ENCODE results near the gene C16orf90. TPM values are rescaled to one million over a fixed set of nuclear protein-coding genes. Genes with fewer than 3 reads are reported as not detected.

C16orf90 gene
- total RNA-seq, 4 donors from 2014 or later, result not detected

DNA sequence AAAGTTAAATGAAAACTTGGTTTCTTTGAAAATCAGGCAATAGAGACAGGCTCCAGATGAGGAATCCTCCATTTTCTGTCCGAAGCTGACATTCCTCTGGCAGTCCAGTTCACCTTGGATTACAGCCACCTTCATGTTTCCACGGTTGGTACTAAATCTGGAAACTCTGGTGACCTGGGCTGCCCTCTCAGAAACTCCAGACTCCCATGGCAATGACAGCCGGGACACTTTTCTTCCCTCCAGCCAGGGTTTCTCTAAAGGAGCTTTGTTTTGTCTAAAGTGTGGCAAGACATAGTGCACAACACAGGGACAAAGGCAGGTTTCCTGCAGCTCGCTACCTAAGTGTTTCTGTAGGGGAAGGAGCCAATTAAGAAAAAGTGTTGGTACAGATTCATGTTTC is 41.6 kb upstream of the C16orf90 start:
- peaks cover 0 to 23% (median 3%) of the 10 kb centered on the region in 3 donors for H3K4me1 ChIP-seq
- peak; percentile 48 for ATAC-seq
- 36 to 41% methylated on average over 3 to 4 of the region's 4 CpGs for WGBS, 2 donors (ENCODE audit: low coverage in 1 of 2)
- H3K27me3 ChIP-seq, result no peaks in the 10 kb centered on the region
- H3K9me3 ChIP-seq, result no peaks in the 10 kb centered on the region
- H3K27ac ChIP-seq, result peak overlapping the region in 2 of 4 donors; percentile 17 to 57
- H3K4me3 ChIP-seq, result no peak overlapping the region
- no peak for TF ChIP-seq EP300 (IDR thresholded peaks at IDR 0.05)
- peak; percentile 7 for TF ChIP-seq POLR2AphosphoS5 (IDR thresholded peaks at IDR 0.05)
- H3K36me3 ChIP-seq, result peaks cover 0 to 85% of the 10 kb centered on the region in 2 donors

DNA sequence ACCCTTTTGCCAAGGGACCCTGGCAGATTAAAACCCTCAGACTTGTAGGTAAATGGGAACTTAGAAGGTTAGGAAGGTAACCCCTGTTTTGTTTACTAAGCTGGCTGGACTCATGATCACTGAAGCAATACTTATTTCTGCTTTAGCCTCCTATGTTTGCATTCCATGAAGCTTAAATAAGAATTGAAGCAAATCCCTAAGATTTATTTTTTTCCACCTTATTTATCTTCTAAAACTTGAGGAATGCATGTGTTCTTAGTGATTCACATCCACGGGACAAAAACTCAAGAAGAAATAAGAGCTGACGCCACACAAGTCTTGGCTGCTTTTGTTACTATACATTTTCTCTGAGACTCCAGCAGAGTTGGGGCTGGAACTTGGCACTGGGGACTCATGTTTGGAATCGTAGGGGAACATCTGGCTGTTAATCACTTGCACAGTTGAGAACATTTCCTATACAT is 41.0 kb upstream of the C16orf90 start:
- Histone ChIP-seq H3K36me3 (peaks cover 0 to 85% of the 10 kb centered on the region in 2 donors), H3K27me3 (no peaks in the 10 kb centered on the region), H3K9me3 (no peaks in the 10 kb centered on the region), H3K27ac (peak overlapping the region in 3 of 4 donors; percentile 17 to 57 (median 46)), H3K4me1 (peaks cover 0 to 23% (median 3%) of the 10 kb centered on the region in 3 donors), H3K4me3 (no peak overlapping the region)
- ATAC-seq, result no peak
- TF ChIP-seq POLR2AphosphoS5 (IDR thresholded peaks at IDR 0.05) (no peak), POLR2A (IDR thresholded peaks at IDR 0.05) (no peak), EP300 (IDR thresholded peaks at IDR 0.05) (no peak)
- TF ChIP-seq, protein P1, sequence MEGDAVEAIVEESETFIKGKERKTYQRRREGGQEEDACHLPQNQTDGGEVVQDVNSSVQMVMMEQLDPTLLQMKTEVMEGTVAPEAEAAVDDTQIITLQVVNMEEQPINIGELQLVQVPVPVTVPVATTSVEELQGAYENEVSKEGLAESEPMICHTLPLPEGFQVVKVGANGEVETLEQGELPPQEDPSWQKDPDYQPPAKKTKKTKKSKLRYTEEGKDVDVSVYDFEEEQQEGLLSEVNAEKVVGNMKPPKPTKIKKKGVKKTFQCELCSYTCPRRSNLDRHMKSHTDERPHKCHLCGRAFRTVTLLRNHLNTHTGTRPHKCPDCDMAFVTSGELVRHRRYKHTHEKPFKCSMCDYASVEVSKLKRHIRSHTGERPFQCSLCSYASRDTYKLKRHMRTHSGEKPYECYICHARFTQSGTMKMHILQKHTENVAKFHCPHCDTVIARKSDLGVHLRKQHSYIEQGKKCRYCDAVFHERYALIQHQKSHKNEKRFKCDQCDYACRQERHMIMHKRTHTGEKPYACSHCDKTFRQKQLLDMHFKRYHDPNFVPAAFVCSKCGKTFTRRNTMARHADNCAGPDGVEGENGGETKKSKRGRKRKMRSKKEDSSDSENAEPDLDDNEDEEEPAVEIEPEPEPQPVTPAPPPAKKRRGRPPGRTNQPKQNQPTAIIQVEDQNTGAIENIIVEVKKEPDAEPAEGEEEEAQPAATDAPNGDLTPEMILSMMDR (IDR thresholded peaks at IDR 0.05), result no peak
- WGBS, 2 donors (ENCODE audit: low coverage in 1 of 2), result 27 to 37% methylated on average over 3 of the region's 3 CpGs

DNA sequence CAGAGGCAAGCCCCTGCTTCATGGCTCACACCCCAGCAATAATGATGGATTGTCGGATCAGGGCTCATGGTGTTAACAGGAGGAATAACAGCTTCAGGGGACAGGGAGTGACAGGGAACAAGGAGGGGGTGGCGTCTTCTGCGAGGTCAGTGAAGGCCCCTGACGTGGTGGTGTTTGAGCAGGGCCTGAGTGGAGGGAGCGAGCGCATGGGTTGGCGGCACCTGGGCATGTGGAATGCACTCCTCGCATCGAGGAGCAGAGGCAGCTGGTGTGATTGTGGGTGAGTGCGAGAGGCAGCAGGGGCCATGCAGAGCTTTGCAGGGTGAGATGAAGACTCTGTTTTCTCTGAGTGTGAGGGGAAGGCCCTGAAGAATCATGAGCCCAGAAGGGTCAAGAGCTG is 38.8 kb upstream of the C16orf90 start:
- WGBS, 2 donors (ENCODE audit: low coverage in 1 of 2), result 96% methylated on average over 9 of the region's 10 CpGs; no CpG with 5 or more reads in 1 of the 2 donors
- H3K9me3 ChIP-seq, result no peaks in the 10 kb centered on the region
- H3K4me3 ChIP-seq, result no peak overlapping the region
- no peaks in the 10 kb centered on the region for H3K27me3 ChIP-seq
- H3K27ac ChIP-seq, result no peak overlapping the region
- peaks cover 0 to 23% (median 3%) of the 10 kb centered on the region in 3 donors for H3K4me1 ChIP-seq
- ATAC-seq, result no peak
- H3K36me3 ChIP-seq, result peaks cover 0 to 80% of the 10 kb centered on the region in 2 donors
- TF ChIP-seq, protein P1 (IDR thresholded peaks at IDR 0.05), result no peak
- TF ChIP-seq POLR2AphosphoS5 (IDR thresholded peaks at IDR 0.05), result no peak
- TF ChIP-seq EP300 (IDR thresholded peaks at IDR 0.05), result no peak
- TF ChIP-seq POLR2A (IDR thresholded peaks at IDR 0.05), result no peak

DNA sequence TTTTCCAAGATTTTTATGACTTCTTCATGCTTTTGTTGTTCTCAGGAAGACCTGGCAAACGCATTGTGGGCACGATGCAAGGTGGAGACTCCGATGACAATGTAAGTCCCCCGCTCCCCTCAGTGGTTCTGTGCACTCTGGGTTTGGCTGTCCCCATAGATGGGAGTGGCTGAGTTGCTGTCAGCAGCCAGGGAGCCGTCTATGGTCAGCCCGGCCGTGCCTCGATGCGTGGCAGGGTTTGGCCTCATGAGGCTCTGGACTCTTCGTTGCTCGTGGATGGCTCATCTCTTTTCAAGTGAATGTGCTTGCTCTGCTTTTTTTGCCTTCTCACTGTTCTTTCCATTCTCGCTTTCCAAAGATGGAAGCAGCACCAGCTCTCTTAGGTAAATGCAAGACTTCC is 37.5 kb upstream of the C16orf90 start:
- no peak for ATAC-seq
- Histone ChIP-seq H3K9me3 (no peaks in the 10 kb centered on the region), H3K27ac (no peak overlapping the region), H3K36me3 (peaks cover 0 to 85% of the 10 kb centered on the region in 2 donors), H3K27me3 (no peaks in the 10 kb centered on the region), H3K4me1 (peaks cover 0 to 24% (median 3%) of the 10 kb centered on the region in 3 donors), H3K4me3 (no peak overlapping the region)
- no peak for TF ChIP-seq EP300 (IDR thresholded peaks at IDR 0.05)
- TF ChIP-seq, protein P1 (IDR thresholded peaks at IDR 0.05), result no peak
- TF ChIP-seq POLR2A (IDR thresholded peaks at IDR 0.05), result no peak
- TF ChIP-seq POLR2AphosphoS5 (IDR thresholded peaks at IDR 0.05), result no peak
- WGBS, 2 donors (ENCODE audit: low coverage in 1 of 2), result 90 to 92% methylated on average over 10 to 11 of the region's 12 CpGs

DNA sequence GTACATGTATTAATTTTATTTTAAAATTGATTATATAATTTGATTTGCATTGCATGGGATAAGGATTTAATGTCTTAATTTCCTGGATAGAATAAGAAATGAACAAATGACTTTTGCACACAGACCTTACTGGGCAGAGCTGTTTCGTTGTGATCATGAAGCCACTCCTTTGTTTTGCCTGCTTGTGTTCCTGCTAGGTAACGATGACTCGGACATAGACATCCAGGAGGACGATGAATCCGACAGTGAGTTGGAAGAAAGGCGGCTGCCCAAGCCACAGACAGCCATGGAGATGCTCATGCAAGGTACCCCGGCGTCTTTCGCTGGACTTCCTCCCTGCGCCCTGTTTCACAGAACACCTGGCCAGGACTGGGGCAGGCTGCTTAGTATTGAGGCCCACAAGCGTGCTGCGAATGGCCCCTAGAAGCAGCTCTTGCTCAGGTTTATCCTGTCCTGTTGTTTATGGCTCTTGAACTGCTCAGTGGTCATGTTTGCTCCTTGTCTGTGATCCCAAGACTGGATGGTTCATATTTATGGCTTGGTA is 35.2 kb upstream of the C16orf90 start:
- ATAC-seq, result no peak
- Histone ChIP-seq H3K27me3 (no peaks in the 10 kb centered on the region), H3K36me3 (peaks cover 0 to 87% of the 10 kb centered on the region in 2 donors), H3K9me3 (no peaks in the 10 kb centered on the region), H3K4me3 (no peak overlapping the region), H3K4me1 (peaks cover 0 to 9% (median 0%) of the 10 kb centered on the region in 3 donors), H3K27ac (no peak overlapping the region)
- WGBS, 2 donors (ENCODE audit: low coverage in 1 of 2), result 95 to 100% methylated on average over 5 to 9 of the region's 12 CpGs
- TF ChIP-seq EP300 (IDR thresholded peaks at IDR 0.05) (no peak), POLR2A (IDR thresholded peaks at IDR 0.05) (no peak), POLR2AphosphoS5 (IDR thresholded peaks at IDR 0.05) (no peak)
- TF ChIP-seq, protein P1 (IDR thresholded peaks at IDR 0.05), result no peak
